ENCODE data around the gene TMEM88. TPM values are rescaled to one million over a fixed set of nuclear protein-coding genes. Genes with fewer than 3 reads are reported as not detected.

Gene TMEM88
- total and polyA plus RNA-seq, 2 donors (not counting 1 experiment from before 2014, with no cell fraction given): 5.1 to 9.5 TPM

DNA sequence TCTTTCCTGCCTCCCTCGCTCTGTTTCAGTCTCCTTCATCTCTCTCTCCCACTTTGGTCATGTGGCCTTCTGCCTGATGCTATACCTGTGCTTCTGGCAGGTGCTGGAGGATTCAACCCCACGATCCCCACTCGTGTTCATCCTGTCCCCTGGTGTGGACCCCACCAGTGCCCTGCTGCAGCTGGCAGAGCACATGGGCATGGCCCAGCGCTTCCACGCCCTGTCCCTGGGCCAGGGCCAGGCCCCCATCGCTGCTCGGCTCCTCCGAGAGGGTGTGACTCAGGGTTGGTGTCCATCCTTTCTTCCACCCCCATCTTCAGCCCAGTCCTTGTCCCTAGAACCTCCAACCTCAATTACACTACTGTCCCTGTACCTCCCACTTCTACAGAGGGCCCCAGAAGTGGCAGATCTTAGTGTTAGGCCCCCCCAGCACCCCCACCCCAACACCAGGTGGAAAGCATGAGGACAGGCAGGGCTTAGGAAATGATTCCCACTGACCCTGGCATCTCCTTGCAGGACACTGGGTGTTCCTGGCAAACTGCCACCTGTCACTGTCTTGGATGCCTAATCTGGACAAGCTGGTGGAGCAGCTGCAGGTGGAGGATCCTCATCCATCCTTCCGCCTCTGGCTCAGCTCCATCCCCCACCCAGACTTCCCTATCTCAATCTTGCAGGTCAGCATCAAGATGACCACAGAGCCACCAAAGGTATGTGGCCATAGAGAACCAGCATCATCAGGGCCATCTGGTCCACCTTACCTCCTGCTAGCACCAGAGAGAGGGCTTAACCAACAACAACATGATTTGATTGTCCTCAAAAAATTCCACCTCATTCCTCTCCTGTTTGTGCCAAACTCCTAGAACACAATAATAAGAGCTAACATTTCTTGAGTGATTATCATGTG is 30.6 kb upstream of the TMEM88 start:
- Histone ChIP-seq H3K36me3 (replicated peaks in 1 of 2; ENCODE audit: control extremely low read depth in 1 of 2, control insufficient read depth in 1 of 2, extremely low read depth in 1 of 2, insufficient read depth in 2 of 2, low read length in 1 of 2) (no peaks in the 10 kb centered on the region), H2AFZ (ENCODE audit: insufficient read depth, low read depth, low read length, poor library complexity, severe bottlenecking) (no peak overlapping the region), H3K9me3 (ENCODE audit: control extremely low read depth in 1 of 3, control insufficient read depth in 2 of 3, insufficient read depth in 1 of 3, low read length in 2 of 3) (no peaks in the 10 kb centered on the region), H3K9ac (ENCODE audit: low read length) (no peak overlapping the region), H3K4me1 (ENCODE audit: control insufficient read depth in 2 of 2, insufficient read depth in 2 of 2, low read length in 2 of 2) (no peaks in the 10 kb centered on the region), H3K4me2 (replicated peaks; ENCODE audit: low read depth, low read length, poor library complexity, severe bottlenecking) (no peak overlapping the region), H3K27ac (ENCODE audit: low read length in 2 of 2) (no peak overlapping the region), H3K4me3 (ENCODE audit: control extremely low read depth in 1 of 5, extremely low read depth in 1 of 5, insufficient read depth in 1 of 5, low read depth in 2 of 5, low read length in 4 of 5) (no peak overlapping the region), H4K20me1 (ENCODE audit: control insufficient read depth, insufficient read depth, low read length, poor library complexity, severe bottlenecking) (no peaks in the 10 kb centered on the region), H3K79me2 (ENCODE audit: control insufficient read depth, insufficient read depth, low read length) (no peaks in the 10 kb centered on the region), H3K27me3 (replicated peaks in 1 of 4; ENCODE audit: control extremely low read depth in 1 of 4, control insufficient read depth in 3 of 4, insufficient read depth in 4 of 4, low read length in 3 of 4) (no peaks in the 10 kb centered on the region)
- no peak overlapping the region for H3K4me3 Mint-ChIP-seq
- H3K27ac Mint-ChIP-seq: no peak overlapping the region
- no peak for DNase-seq
- POLR2A ChIA-PET: interaction anchor here (1.1 kb wide), 1 partner anchor 11 kb away, joined by 4 read pairs; no protein-coding TSS in a partner anchor
- H3K9me3 Mint-ChIP-seq (ENCODE audit: insufficient read depth): no peaks in the 10 kb centered on the region
- no peak for ATAC-seq (ENCODE audit: low read depth)
- intact Hi-C loops (cut with micrococcal nuclease): no loop called here
- 91% methylated on average over 9 of the region's 9 CpGs for WGBS (ENCODE audit: insufficient coverage)
- peaks cover 18% of the 10 kb centered on the region for H3K27me3 Mint-ChIP-seq
- CTCF ChIA-PET: interaction anchor here (0.9 to 2.5 kb wide), 21 partner anchors 11 to 236 kb away, joined by 3 to 19 read pairs (median 6); partner anchors contain the start of genes CYB5D1, KDM6B and NAA38
- no peak for TF ChIP-seq CTCF (IDR thresholded peaks at IDR 0.05)
- TF ChIP-seq EZH2 (IDR thresholded peaks at IDR 0.05; ENCODE audit: borderline replicate concordance, insufficient read depth, low read depth, low read length, poor library complexity, severe bottlenecking): no peak
- no peaks in the 10 kb centered on the region for H3K4me1 Mint-ChIP-seq
